Inflammatory macrophage treated with lipopolysaccharide for 1 hour (primary cell): ENCODE data around the gene TYW1.
"Not testable (repeated sequence)": the region's sequence is repeated elsewhere in the genome, so short reads cannot be mapped to it uniquely, and the experiment has no call there.

Experiments
- DNase-seq, 2 donors: peaks; one replicate each; pipeline ENCODE4 v3.0.0-alpha.2; 2020 to 2022

The TYW1 gene

DNA sequence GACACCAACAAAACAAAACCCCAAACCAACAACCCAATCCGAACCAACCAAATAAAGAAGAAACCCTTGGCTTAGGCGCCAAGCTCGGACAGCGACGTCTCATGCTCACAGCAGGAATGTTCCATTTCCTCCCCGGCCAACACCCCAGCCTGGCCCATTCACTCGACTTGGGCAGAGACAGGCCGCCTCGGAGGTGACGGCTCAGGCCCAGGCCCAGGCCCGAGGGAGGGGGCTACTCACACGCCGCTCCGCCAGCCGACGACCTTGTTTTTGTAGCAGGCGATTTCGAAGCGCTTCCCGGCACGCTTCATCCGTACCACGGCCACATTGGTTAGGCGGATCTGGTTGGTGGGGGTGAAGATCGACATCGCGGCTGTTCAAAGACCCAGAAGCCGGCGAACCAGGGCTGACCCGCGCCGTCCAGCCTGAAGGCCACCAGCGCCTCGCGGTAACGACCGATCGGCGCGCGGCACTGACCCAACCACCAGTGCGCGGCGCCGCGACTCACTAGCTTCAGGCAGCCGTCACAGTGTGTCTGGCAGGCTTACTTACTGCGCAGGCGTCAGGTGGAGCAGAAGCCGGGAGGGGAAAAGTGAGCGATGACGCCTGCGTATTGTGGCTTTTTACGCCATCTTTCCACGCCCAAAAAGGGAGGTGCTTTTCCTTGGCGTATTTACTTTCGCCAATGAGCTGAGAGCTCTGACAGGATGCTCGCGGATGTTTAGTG is 1.4 kb upstream of the TYW1 start, which contains the start of gene SBDS:
SBDS (minus strand) TSS at position 537 of the 727 bp plus-strand sequence; CDS start at position 368, 169 bp downstream.
- peak; percentile 99 for DNase-seq

DNA sequence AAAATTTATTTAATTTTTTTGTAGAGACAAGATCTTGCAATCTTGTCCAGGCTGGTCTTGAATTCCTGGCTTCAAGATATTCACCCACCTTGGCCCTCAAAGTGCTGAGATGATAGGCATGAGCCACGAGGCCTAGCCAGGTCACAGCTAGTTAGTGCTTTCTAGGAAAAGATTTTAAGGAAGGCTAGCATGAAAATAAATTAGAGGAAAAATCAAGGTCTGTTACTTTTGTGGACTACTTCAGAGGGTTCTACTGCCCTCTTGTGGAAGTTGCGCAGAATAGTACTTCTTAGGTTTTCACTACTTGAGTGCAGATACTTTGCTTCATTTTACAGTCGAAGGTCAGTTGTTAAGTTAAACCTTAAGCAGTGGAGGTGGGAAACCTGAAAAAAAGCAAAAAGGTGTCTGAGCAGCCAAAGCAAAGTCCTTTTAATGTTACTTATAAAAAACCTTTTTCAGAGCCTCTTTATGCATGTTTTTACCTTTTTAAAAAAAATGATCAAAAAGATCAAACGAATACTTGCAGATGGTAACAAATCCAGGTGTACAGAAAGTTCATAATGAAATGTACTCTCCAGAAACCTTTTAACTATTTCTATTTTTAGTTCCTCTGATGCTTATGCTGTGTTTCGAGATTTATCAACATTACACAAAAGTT is 4.1 kb downstream of the TYW1 start:
- DNase-seq: peak; percentile 5 to 9

DNA sequence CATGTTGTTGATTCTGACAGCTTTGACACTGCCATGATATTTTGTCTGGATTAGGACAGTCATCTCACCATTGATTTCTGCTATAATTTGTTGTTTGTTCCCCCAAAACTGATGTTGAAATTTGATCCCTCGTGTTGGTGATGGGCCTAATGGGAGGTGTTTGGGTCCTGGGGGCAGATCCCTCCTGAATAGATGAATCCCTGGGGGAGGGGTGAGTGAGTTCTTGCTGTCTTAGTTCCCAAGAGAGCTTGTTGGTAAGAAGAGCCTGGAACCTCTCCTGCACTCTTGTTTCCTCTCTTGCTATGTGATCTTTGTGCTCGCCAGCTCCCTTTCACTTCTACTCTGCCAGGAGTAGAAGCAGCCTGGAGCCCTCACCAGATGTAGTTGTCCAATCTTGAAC is 7.5 kb downstream of the TYW1 start:
- not testable (repeated sequence) for DNase-seq

DNA sequence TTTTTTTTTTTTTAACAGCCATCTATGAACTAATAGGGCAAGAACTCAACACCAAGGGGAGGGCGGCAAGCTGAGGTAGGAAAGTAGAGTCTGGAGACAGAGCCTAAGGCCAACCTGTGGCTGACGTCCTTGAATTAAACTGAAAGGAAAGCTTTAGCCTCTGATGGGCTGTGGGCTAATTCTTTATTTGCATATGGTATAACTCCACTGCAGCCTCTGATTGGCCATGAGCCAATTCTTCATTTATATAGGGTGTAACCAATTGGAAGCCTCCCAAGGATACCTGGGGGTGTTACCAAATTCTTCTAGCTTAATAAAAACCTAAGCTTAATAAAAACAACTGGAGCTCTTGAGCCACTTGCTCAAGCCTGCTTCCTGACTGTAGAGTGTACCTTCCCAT is 10.3 kb downstream of the TYW1 start:
- DNase-seq: no peak

DNA sequence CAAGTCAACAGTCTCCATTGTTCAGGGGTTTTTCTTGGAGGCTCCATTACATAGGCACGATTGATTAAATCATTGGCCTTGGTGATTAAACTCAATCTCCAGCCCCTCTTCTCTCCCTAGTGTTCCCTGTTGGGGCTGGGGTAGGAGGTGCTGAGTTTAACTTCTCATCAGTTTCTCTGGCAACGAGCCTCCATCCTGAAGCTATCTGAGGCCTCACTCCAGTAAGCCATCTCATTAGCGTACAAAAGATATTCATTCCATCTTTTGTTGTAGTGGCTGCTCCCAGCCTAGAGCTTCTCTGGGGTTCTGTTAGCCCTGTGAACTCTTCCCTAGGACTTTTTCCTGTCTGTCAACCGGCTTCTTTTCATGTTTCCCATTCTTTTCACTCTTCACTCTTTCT is 11.6 kb downstream of the TYW1 start:
- no peak for DNase-seq

DNA sequence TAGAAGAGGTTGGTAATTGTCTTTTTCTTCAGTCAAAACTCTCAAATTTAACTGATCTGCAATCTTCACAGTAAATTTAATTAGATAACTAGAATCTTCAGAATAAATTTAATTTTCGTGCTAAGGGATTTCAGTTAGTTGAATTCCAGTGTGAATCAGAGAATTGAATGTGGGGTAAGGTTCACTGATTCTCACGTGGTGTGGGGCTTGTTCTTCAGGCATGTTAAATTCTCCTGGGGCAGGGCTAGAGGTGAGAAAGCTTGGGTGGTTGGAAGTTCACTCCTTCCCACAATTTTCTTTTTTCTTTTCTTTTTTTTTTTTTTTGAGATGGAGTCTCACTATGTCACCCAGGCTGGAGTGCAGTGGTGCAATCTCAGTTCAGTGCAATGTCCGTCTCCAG is 13.0 kb downstream of the TYW1 start:
- not testable (repeated sequence) for DNase-seq

DNA sequence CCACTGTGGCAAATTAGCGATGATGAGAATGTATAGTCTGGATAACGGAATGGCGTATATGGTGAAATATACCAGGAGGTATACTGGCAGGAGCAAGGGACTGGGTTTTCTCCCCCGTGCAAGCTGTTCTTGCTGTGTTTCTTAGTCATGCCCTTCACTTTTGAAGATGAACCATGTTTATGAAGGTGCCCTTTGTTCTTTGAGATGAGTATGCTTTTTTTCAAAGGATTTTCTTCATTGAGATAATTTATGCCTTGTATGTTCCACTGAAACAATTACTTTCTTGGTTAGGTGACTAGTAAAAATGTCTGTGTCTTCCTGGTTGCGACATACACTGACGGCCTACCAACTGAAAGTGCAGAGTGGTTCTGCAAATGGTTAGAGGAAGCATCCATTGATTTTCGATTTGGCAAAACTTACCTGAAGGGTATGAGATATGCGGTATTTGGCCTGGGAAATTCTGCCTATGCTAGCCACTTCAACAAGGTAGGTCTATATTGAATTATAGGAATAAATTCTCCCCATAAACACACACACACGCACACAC is 17.5 kb downstream of the TYW1 start:
- not testable (repeated sequence) for DNase-seq

DNA sequence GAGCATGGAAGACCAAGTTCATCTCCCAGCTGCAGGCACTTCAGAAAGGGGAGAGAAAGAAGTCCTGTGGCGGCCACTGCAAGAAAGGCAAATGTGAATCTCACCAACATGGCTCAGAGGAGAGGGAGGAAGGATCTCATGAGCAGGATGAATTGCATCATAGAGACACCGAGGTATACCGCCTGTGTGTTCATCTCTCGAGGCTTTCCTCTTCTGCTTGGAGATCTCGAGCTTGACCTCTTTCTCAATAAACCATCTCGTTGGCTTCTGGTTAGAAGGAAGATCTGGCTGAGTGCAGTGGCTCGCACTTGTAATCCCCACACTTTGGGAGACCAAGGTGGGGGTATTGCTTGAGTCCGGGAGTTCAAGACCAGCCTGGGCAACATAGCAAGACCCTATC is 21.3 kb downstream of the TYW1 start:
- peak in 1 of 2 donors; percentile 3 for DNase-seq

DNA sequence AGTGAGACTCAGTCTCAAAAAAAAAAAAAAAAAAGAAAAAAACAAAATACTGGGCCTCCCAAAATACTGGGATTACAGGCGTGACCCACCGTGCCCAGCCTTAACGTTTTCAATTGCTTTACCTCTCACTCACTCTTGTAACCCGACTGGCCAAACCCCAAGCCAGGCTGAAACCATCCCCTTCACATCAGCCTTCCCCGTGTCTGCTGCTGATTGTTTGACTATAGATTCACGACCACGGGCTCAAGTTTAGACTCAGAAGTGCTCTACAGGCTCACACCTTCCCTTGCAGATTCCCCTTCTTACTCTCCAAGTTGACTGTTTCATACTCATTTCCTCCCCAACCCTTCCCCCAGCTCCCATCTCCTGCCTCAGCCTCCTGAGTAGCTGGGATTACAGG is 22.3 kb downstream of the TYW1 start:
- no peak for DNase-seq

DNA sequence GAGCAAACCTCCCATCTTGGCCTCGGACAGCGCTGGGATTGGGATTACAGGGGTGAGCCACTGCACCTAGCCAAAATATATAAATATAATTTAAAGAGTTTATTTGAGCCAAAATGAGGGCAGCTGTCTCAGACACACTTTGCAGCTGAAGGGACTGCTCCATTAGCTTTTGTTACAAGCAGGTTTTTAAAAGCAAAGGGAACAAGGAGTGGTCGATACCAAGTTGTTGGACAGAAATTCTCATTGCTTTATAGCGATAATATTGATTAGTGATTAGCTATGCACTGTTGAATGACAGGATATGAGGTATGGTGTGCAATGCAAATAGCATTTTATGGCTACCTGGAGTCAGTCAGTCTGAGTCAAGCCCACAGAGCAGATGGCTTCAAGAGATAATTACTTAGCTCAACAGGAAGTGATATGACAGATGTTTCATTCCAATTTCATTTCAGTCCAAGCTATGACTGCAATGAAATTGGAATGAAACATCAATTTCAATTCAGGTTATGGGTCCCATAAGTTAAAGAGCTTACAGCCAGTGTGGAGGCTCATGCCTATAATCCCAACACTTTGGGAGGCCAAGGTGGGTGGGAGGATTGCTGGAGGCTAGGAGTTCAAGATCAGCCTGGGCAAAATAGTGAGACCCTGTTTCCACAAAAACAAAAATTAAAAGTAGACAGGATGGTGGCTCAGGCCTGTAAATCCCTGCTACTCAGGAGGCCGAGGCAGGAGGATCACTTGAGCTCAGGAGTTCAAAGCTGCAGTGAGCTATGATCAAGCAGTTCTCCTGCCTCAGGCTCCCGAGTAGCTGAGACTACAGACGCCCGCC is 23.1 kb downstream of the TYW1 start:
- DNase-seq: no peak

DNA sequence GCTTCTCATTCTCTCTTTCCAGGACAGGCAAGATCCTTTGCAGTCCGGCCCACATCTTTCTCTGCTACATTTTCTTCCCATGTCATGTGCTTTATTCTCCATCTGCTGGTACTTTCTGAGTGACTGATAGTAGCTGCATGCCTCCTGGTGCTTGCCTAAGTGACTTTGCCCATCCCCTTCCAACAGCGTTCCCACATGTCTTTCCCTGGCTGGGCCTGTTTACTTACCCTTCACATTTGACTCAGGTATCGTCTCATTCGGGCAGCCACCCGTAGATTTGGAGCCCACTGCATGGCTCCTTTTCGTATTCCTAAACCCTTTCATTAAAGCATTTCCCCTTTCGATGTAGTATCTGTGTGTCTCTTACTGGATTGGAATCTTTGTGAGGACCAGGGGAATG is 24.6 kb downstream of the TYW1 start:
- DNase-seq: no peak

DNA sequence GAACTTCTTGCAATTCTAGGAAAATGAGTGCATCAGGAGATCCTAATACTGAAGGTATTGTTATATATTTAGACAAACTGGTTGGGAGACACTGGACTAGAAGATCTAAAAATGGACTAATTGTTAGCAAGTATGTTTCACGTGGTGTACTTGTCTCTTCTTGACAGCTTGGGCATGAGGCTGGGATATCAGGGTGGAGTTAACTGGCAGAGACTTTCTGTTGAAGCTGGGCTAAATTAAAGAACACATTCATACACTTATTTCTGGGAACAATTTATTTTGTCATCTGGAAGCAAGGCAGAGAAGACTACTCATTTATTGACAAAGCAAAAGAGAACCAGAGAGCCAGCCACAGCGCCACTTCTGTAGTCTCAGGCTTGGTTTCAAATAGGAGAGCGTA is 25.9 kb downstream of the TYW1 start:
- DNase-seq: no peak

DNA sequence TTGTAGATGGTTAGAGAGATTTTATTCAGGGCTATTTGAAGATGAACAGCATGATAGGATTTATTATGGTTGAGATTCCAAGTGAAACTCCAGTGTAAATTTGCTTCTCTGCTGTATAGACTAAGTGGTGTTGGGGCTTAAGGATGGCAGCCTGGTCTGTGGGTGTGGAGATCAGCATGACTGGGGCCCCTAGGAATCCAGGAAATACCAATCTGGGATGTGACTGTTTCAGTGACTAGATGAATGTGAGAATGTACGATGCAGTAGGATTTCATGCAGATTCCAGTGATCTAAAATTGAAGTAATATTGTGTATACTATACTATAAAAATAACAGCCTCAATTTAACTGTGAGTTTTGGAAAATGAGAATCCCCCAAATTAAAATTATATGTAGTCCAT is 28.8 kb downstream of the TYW1 start:
- not testable (repeated sequence) for DNase-seq

DNA sequence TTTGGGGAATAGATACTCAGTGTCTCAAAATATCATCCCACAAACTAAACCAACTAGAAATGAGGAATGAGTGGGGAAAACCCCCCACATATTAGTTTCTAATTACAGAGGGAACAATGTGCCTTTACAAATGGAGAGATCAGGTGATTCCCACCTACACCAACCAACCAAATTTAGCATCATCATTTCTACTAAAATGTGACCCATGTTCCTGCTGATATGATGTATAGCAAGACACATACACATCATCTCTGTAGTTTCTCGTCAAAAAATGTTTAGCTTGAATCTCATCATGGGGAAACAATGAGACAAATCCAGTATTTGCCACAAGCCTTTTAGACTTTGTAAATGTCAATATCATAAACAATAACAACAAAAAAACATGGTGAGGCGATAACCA is 35.1 kb downstream of the TYW1 start:
- not testable (repeated sequence) for DNase-seq

DNA sequence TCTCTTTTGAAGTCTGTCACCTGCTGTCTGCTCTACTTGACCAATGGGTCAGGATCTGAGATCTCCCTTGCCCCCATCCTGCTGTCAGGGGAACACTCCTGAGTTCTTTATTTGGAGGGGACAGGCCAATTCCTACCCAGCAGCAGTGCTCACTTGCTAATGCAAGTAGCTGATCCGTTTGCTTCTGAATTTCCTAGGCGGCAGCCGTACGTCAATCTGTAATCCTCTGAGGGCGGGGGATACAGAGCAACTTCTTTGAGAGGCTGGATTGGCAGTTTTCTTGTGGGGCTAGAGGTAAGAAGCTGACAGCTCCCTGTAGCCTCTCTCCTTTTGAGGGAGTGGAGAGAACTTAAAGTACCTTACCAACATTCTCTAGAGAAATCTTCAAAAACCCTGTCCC is 36.6 kb downstream of the TYW1 start:
- DNase-seq: no peak

DNA sequence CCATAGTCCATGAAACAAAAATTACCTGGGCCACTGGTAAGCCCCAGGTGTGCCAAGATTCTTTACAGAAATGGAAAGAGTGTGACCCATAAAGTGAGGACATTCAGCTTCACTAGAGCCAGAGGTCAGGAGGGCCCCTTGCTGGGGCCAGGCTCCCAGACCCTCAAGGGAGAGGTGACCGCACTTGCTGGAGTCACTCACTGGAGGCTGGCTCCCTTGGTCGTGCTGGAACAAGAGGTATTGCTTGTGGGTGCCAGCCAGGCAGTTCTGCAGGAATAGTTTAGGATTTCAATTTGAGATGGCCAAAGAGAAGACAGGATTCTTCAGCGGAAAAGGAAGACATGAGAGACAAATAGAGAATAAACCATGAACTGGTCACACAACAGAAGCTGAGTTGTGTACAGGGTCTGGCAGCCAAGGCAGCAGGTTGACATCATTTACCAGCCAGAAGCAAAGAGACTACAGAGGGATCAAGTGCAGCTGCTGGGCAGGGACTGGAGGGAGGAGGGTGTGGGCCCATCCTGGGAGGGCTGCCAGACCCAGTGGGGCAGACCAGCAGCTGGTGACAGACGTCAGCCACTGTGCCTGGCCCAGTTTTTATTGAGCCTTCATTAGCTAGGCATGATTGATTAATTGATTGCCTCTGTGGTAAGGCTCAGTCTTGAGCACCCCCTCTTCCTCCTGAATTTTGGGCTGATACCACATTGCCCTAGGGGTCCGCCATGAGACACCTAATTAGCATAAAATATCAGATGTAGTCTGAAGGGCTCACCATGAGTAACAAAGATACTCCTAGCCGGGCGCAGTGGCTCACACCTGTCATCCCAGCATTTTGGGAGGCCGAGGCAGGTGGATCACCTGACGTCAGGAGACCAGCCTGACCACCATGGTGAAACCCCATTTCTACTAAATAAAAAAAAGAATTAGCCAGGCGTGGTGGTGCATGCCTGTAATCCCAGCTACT is 40.1 kb downstream of the TYW1 start:
- not testable (repeated sequence) for DNase-seq

DNA sequence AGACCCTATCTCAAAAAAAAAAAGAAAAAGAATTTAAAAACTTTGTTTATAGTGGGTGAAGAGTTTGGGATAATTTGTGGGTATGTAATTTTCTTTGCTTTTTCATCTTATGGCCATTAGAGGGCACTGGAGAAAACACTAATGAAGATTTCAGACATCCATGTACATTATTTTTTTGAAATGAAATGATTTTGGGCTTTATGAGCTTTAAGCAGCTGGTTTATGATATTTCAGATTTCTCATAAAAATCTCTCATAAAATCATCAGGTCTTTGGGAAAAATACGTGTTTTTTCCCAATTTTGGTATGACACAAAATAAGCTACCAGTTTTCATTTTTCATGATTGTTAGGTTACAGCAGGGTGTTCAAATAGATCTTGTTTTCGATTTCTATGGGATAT is 44.2 kb downstream of the TYW1 start:
- DNase-seq: not testable (repeated sequence)

DNA sequence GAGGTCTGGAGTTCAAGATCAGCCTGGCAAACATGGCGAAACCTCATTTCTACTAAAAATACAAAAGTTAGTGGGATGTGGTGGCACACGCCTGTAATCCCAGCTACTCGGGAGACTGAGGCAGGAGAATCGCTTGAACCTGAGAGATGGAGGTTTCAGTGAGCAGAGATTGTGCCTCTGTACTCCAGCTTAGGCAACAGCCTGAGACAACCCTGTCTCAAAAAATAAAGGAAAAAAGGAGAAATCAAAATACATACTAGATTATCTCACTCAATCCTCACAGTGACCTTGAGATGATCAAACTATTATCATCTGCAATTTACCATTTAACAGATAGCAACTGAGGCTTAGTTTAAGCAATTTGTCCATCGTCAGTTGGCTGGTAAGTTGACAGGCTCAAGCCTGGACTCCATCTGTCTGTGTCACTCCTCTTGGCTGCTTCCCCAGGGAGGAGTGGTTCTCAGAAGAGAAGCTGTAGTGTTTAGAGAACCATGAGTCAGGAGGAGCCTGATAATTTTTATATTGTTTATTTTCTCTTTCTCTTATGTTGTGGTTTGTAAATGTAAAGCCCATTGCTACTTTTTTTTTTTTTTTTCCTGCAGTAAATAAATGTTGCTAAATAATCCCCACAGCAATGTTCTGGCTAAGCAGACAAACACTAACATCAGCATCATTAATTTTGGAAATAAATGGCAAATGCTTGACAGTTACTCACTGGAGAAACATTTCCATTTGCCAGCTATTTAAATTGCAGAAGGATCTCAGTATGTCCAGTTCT is 46.3 kb downstream of the TYW1 start:
- peak in 1 of 2 donors; percentile 5 for DNase-seq

DNA sequence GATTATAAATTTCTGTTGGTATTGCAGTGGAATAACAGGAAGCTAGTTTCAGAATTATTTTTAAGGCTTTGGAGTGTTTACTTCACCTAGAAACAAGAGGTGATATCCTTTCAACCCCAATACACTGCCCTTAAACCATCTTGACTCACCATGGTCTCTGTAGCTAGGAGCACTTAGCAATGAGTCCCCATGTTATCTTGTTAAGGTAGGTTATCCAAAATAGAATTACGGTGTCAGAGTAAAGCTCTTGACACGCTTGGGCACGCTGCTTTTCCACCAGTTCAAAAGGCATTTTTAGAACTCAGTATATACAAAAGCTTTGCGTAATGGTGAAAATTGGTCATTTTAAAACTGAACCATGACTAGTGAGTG is 46.9 kb downstream of the TYW1 start:
- not testable (repeated sequence) for DNase-seq

DNA sequence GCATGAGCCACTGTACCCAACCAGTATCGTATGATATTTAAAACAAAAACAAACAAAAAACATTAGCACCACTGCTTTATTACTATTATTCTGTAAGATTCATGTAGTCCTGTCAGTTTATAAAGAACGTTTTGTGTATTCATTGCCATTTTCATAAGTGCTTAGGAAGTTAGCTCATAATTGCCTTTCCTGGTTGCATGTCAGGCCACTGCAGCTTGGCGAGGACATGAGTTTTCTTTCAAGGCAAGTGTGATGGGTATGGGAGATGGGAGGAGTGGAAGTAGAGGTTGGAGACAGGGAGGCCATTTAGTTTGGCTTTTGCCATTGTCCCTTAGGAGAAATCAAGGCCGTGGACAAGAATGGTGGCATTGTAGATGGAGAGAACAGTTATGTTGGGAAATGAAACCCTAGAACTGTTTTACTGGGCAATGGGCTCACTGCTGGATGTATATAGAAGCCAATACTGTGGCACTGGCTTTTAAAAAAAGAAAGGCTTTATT is 48.9 kb downstream of the TYW1 start:
- DNase-seq: no peak

DNA sequence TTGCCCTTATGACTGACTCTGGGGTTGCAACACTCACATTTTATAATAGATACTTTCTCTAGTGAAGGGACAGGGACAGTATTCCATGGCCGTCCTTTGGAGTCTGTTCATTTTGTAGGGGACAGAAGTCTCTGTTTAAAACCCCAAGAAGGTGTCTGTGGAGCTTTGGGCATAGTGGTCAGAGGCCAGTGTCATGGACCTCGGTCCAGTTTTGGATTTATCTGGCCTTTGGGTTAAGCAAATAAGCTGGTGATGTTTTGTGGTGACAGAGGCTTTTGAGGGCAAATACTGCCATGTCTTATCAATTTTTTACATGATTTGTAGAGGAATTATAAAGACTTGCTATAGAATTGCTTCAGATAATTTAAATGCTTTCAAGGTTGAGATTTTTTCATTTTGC is 50.2 kb downstream of the TYW1 start:
- not testable (repeated sequence) for DNase-seq
